Stimulated activated CD4-positive, alpha-beta T cell treated with anti-CD3 and anti-CD28 coated beads, Interleukin-4, amount 100 ng/mL, for 48 hours (primary cell): ENCODE measurements around the gene PTBP3.

Source experiments
- DNase-seq, 2 donors: peaks; one replicate each; pipeline ENCODE4 v3.0.0-alpha.2; 2020; ENCODE audit warnings: low read depth in 2 of 2

Gene PTBP3

DNA sequence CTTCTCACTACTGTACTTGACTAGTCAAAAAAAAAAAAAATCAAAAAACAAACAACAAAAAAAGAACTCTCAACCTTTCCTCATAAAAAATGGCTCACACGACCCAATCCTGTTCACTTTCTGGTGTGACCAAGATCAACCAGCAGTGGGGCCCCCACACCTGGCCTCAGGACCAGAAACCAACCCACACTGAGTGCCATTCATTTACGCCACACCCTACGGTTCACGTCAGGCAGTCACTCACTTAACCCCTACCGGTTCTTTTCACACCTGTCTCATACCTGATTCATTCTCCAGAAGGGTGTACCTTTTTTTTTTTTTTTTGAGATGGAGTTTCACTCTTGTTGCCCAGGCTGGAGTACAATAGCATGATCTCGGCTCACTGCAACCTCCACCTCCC lies 164.1 kb downstream of the PTBP3 start:
- no peak for DNase-seq

DNA sequence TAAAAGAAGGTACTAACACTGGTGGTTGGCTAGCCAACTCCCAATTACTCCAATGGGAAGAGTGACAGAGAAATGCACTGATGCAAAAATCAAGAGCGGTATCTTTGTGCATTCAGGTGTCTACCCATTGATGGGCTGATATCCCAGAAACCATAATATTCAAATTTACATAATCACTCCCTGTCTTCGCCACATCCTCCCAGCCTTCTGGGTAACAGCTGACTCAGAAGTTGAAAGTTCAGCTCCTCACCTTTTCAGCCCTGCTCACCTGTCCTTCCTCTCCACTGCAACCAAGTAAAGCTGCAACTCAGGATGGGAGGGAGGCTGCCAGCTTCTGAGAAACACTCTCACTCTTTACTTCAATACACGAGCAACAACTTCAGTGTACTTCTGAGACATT lies 165.2 kb downstream of the PTBP3 start:
- DNase-seq: no peak
